ENCODE data around the gene PCED1A.

PCED1A gene
- total RNA-seq, result 10.7 to 35.4 (median 18.7) reads per million in 18 experiments

GRCh38 chr20:2840138-2840966 is at the start of gene PCED1A, which contains the start of gene VPS16:
Gene PCED1A (minus strand): TSS chr20:2840655. CDS start chr20:2839912, 743 bp downstream.
Gene VPS16 (plus strand): TSS chr20:2840745. CDS start chr20:2840775, 30 bp downstream.
- peak; percentile 86 to 93 for DNase-seq

DNA sequence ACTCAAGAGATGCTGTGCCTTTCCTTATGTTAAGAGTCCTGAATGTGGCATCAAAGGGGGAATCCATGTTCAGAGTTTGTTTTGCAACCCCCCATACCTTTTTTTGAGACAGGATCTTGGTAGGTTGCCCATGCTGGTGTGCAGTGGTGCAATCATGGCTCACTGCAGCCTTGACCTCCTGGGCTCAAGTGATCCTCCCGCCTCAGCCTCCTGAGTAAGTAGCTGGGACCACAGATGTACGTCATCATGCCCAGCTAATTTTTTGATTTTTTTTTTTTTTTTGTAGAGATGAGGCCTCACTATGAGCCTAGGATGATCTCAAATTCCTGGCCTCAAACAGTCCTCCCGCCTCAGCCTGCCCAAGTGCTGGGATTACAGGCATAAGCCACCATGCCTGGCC is 49.3 kb upstream of the PCED1A start:
- DNase-seq, result no peak

DNA sequence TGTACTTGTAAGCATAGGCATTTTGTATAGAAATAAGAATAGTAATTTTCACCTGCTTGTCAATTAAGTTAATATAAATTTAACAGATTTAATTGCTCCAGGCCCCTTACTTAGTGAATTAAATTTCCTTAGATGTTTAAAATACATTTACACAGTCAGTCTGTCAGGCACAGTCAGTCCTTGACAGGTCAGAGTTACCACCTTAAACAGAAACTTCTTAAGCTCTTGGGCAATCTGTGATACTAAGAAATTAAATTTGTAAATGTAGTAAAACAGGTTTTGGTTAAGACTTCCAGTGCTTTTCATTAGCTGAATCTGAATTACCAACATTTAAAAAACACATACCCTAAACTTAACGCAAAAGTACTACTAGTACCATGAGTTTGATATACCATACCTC is 48.8 kb upstream of the PCED1A start:
- no peak for DNase-seq

GRCh38 chr20:2888224-2888955 is 47.9 kb upstream of the PCED1A start:
- DNase-seq, result peak in 1 of 2 donors; percentile 42

DNA sequence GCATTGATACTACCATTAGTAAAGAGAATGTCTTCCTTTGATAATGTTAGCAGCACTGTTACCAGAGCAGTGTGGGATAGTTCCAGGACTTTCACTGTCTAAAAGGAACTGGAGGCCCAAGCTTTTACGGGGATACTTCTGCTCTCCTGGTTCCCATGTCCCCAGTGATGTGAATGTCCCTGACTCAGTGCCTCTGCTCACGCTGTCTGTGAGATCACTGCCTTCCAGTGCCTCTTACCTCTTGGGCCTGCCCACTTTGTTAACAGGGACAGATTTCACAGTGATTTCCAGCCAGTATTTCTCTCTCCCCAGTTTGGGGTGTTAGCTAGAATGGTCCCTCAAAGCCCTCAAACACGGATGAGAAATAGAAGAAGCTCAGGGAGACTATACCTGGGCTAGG is 47.3 kb upstream of the PCED1A start:
- peak; percentile 42 to 88 for DNase-seq

DNA sequence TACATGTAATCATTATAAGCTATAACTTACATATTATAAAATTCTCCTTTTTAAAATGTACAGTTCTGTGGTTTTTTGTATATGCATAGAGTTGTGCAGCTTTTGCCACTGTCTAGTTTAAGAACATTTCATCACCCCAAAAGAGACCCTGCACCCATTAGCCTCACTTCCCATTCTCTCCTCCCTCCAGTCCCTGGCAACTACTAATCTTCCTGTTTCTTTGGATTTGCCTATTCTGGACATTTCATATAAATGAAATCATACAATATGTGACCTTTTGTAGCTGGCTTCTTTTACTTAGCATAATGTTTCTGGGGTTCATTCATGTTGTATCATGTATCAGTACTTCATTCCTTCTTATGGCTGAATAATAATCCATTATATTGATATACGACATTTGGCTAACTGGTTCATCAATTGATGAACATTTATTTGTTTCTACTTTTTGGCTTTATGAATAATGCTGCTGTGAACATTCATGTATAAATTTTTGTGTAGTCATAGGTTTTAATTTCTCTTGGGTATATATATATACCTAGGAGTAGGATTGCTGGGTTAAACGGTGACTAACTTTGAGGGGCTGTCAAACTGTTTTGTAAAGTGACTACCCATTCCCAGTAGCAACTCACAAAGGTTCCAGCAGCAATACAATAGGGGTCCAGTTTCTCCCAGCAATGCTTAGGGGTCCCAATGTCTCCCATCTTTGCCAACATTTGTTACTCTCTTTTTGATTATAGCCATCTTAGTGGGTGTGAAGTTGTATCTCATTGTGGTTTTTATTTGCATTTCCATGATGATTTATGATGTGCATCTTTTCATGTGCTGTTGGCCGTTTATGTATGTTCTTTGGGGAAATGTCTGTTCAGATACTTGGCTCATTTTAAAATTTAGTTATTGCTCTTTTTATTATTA is 43.5 kb upstream of the PCED1A start:
- DNase-seq, result peak; percentile 42 to 45

GRCh38 chr20:2880650-2881049 is 40.2 kb upstream of the PCED1A start:
- DNase-seq, result no peak

DNA sequence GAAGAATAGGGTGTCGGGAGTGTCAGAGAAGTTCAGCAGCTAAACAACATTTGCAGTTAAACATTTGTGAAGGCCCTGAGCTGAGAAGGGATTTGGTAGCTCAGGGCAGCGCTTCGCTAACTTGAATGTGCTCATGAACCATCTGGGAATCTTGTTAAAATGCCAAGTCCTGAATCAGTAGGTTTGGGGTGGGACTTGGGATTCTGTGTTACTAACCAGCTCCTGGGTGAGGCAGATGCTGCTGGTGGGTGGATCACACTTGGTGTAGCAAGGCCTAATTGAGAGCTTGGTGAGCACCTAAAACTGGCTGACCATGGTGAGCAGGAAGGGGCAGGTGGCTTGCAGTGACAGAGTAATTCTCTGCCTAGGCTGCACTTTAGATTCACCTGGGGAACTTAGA is 38.7 kb upstream of the PCED1A start:
- no peak for DNase-seq

DNA sequence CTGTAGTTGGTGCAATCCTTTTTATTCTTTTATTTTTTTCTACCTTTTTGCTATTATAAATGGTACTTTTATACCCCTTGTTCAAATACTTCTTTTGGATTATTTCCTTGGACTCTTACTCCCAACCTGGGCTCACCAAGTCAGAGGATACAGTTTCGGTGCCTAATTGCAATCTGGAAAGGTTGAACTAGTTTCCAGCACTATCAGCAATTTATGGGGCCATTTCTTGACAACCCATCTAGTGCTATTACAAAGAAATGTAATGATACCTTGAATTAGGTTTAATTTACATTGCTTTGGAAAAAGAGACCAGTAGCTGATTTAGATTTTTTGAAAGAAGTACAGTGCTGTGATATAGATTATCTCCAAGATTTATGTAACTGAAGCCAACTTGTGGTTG is 38.1 kb upstream of the PCED1A start:
- no peak for DNase-seq

GRCh38 chr20:2875690-2876203 is 35.3 kb upstream of the PCED1A start:
- no peak for DNase-seq

GRCh38 chr20:2874456-2874855 is 34.0 kb upstream of the PCED1A start:
- DNase-seq, result peak in 1 of 2 donors; percentile 38

DNA sequence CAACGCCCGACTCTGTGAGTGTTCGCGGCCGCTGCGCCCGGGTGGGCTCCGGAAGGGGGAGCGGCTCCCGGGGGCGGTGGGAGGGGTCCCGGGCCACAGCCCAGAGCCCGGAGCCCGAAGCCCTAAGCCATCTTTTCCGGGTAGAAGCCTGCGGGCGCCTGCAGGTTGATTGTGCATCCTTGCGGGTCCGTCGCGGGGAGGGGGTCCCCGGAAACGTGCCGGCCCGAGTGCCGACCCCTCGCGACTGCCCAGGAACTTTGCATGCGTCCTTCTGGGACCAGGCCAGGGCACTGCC is 33.2 kb upstream of the PCED1A start:
- peak; percentile 38 to 78 for DNase-seq

GRCh38 chr20:2873010-2873746 is 32.7 kb upstream of the PCED1A start, which contains the start of gene PTPRA:
Gene PTPRA (plus strand): TSS chr20:2873481. CDS start chr20:2964278, 90,797 bp downstream.
- peak; percentile 92 to 96 for DNase-seq

GRCh38 chr20:2872459-2873009 is 32.1 kb upstream of the PCED1A start:
- DNase-seq, result peak; percentile 62 to 78

DNA sequence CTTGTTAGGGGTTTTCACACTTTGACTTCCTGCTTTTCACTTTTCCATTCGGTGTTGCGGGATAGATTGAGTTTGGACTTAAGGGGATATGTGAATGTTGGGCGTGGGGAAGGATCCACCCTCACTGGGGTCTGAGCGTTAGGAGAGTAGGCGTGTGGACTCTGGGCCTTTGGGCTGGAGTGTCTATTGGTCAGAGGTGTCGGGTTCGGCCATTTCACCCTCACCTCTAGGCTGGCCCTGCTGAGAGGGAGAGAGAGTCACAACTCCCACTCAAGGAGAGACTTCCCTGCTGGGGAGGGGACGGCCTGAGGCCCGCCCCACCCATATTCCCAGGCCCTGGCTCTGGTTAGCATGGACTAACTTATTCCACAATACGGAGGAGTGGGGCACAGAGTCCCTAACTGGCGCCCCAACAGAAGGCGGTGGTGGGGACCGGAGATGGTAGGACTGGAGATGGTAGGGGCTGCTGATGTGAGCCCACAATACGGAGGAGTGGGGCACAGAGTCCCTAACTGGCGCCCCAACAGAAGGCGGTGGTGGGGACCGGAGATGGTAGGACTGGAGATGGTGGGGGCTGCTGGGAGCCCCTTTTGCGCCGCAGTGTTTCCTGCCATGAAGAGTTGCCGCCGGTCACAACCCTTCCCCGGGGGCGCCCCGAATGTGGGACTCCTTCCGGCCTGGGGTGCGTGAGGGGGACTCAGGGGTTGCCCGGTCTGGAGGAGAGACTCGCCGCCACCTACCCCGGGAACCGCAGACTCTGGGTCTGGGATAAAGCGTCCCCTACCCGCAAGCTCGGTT is 31.4 kb upstream of the PCED1A start:
- peak in 1 of 2 donors; percentile 41 for DNase-seq

GRCh38 chr20:2871111-2871465 is 30.6 kb upstream of the PCED1A start:
- DNase-seq, result no peak

GRCh38 chr20:2869381-2869780 is 28.9 kb upstream of the PCED1A start:
- DNase-seq, result no peak

- peak; percentile 34 to 41 for DNase-seq
These were observed 26.8 kb upstream of the PCED1A start for GRCh38 chr20:2867081-2867864.

DNA sequence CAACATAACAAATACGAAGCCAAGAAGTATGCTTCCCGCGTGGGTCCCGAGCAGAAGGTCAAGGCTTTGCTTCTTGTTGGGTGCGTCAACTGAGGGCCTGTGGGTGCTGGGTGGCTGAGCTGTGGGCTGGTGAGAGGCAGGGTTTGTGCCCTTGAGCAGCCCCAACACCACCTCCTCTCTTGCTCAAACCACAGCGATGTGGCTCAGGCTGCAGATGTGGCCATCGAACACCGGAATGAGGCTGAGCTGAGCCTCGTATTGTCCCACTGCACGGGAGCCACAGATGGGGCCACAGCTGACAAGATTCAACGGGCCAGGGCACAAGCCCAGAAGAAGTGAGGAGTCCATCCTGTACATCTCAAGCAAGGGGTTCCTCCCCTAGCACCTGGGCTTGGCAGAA is 25.8 kb upstream of the PCED1A start:
- DNase-seq, result no peak

GRCh38 chr20:2865630-2866029 is 25.2 kb upstream of the PCED1A start:
- no peak for DNase-seq
